Prostate gland (tissue), 2 donors: ENCODE results near the gene CD69. TPM values are rescaled to one million over a fixed set of nuclear protein-coding genes. Genes with fewer than 3 reads are reported as not detected.

Experiments used
- DNase-seq: peaks from one replicate; pipeline ENCODE4 v3.0.0-alpha.2; 2019; ENCODE audit warnings: low spot score
- H3K27ac ChIP-seq, 2 donors: fragments of 200-600 bp; sonication (generic); 2 replicates each; pipeline ENCODE4 v1.5.1; 2017 to 2019
- H3K27me3 ChIP-seq: fragments of 200-600 bp; sonication (generic); replicated peaks from 2 replicates; pipeline ENCODE4 v1.5.1; 2019; ENCODE audit not compliant: insufficient read depth
- H3K36me3 ChIP-seq, 2 donors: fragments of 200-600 bp; sonication (generic); 1 replicate in 1 of 2; 2 replicates in 1 of 2; pipeline versions ENCODE4 v1.5.1 to v1.8.1; 2017 to 2019
- H3K4me1 ChIP-seq: fragments of 200-600 bp; sonication (generic); replicated peaks from 2 replicates; pipeline ENCODE4 v1.5.1; 2019
- H3K4me3 ChIP-seq, 2 donors: fragments of 200-600 bp; sonication (generic); 2 replicates each; pipeline ENCODE4 v1.5.1; 2017 to 2019
- H3K9me3 ChIP-seq: fragments of 200-600 bp; sonication (generic); 2 replicates; pipeline ENCODE4 v1.5.1; 2017
- POLR2A ChIP-seq: fragments of 450-650 bp; IDR thresholded peaks from one replicate; pipeline ENCODE4 v1.6.1; 2016; ENCODE audit warnings: antibody characterized with exemption, mild to moderate bottlenecking
- POLR2AphosphoS5 ChIP-seq: sonication (generic); formaldehyde crosslinking; IDR thresholded peaks from one replicate; pipeline ENCODE4 v1.6.1; 2017; ENCODE audit warnings: antibody characterized with exemption
- WGBS: methylation state at CpG from one replicate; pipeline ENCODE4 v1.1.5; 2018; 5-methylcytosine and 5-hydroxymethylcytosine counted together
- intact Hi-C: fragments of 100-400 bp; cut with DNase I; formaldehyde crosslinking; loops from one replicate; pipeline ENCODE4 v1.14.2; 2022
- total RNA-seq, 2 donors: library from RNA; depleted of rRNA; stranded (reverse); fragments of >200 nt; gene quantifications; one replicate each; pipeline ENCODE4 v1.1.0, GENCODE V29; 2016
- TF ChIP-seq, protein P1 (sequence below), 4 experiments: fragments of 200-600 bp in 2 of 4; fragments of 450-650 bp in 2 of 4; sonication (generic) in 2 of 4; IDR thresholded peaks; 1 replicate in 3 of 4; 2 replicates in 1 of 4; pipeline ENCODE4 v1.5.1; 2016 to 2019; ENCODE audit warnings: antibody characterized with exemption in 4 of 4, mild to moderate bottlenecking in 2 of 4, moderate library complexity in 2 of 4

The CD69 gene
- total RNA-seq, 2 donors from 2014 or later: 1.9 to 2.2 TPM

DNA sequence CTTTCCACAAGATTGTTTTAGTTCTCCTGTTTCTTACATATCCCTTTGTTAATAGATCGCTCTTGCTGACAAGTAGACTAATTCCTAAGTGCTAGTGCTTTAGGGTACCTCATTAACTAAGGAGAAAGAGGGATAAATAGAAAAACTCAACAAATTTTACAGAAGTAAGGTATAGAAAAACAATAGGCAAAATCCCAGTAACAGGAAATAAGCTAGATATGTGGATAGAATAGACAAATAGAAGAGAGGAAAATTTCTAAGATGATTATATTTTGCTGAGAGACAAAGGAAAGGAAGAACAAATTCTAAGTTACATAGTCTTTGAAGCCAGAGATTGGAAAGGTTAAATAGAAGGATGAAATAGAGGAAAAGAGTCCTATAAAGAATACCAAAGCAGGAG lies 1.0 kb downstream of the CD69 start:
- TF ChIP-seq, protein P1, sequence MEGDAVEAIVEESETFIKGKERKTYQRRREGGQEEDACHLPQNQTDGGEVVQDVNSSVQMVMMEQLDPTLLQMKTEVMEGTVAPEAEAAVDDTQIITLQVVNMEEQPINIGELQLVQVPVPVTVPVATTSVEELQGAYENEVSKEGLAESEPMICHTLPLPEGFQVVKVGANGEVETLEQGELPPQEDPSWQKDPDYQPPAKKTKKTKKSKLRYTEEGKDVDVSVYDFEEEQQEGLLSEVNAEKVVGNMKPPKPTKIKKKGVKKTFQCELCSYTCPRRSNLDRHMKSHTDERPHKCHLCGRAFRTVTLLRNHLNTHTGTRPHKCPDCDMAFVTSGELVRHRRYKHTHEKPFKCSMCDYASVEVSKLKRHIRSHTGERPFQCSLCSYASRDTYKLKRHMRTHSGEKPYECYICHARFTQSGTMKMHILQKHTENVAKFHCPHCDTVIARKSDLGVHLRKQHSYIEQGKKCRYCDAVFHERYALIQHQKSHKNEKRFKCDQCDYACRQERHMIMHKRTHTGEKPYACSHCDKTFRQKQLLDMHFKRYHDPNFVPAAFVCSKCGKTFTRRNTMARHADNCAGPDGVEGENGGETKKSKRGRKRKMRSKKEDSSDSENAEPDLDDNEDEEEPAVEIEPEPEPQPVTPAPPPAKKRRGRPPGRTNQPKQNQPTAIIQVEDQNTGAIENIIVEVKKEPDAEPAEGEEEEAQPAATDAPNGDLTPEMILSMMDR (IDR thresholded peaks at IDR 0.05): no peak
- TF ChIP-seq POLR2AphosphoS5: no peak
- TF ChIP-seq POLR2A: no peak
- 82% methylated on average over 1 of the region's 1 CpG for WGBS
- no peaks in the 10 kb centered on the region for H3K9me3 ChIP-seq
- no peak overlapping the region for H3K27ac ChIP-seq
- H3K4me1 ChIP-seq: no peaks in the 10 kb centered on the region
- no peaks in the 10 kb centered on the region for H3K36me3 ChIP-seq
- DNase-seq: no peak
- intact Hi-C loops: no loop called here
- no peaks in the 10 kb centered on the region for H3K27me3 ChIP-seq
- H3K4me3 ChIP-seq: no peak overlapping the region

DNA sequence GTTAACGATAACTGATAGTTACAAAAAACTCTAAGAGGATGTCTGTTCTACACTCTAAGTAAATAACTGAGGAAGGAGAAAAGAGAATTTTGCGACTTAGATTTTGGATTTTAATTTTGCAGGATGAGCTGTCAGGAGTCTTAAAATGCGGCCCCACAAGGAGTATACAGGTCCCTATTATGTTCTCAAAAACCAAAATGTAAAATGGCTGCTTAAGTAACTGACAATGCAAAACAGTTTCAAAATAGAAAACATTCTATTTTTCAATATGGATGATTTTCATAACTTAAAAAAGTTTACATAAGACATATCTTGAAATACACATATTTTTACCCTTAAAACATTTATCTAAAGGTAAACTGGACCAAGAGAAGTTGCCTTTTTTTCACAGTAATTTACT lies 2.6 kb downstream of the CD69 start:
- Histone ChIP-seq H3K4me1 (no peaks in the 10 kb centered on the region), H3K27me3 (no peaks in the 10 kb centered on the region), H3K4me3 (no peak overlapping the region), H3K9me3 (no peaks in the 10 kb centered on the region), H3K27ac (no peak overlapping the region), H3K36me3 (no peaks in the 10 kb centered on the region)
- TF ChIP-seq POLR2A (no peak), POLR2AphosphoS5 (no peak)
- TF ChIP-seq, protein P1 (IDR thresholded peaks at IDR 0.05): no peak
- intact Hi-C loops: no loop called here
- 91% methylated on average over 3 of the region's 3 CpGs for WGBS
- no peak for DNase-seq

- 89% methylated on average over 5 of the region's 5 CpGs for WGBS
- intact Hi-C loops: no loop called here
- H3K4me1 ChIP-seq: no peaks in the 10 kb centered on the region
- H3K27ac ChIP-seq: no peak overlapping the region
- no peak for DNase-seq
- no peaks in the 10 kb centered on the region for H3K36me3 ChIP-seq
- H3K27me3 ChIP-seq: no peaks in the 10 kb centered on the region
- no peak overlapping the region for H3K4me3 ChIP-seq
- TF ChIP-seq POLR2AphosphoS5 (no peak), POLR2A (no peak)
- TF ChIP-seq, protein P1 (IDR thresholded peaks at IDR 0.05): no peak
- no peaks in the 10 kb centered on the region for H3K9me3 ChIP-seq
Measured at GRCh38 chr12:9757433-9758025, 3.2 kb downstream of the CD69 start.

GRCh38 chr12:9756706-9757105 lies 4.0 kb downstream of the CD69 start:
- no peak for DNase-seq
- Histone ChIP-seq H3K27me3 (no peaks in the 10 kb centered on the region), H3K9me3 (no peaks in the 10 kb centered on the region), H3K4me3 (no peak overlapping the region), H3K4me1 (no peaks in the 10 kb centered on the region), H3K36me3 (no peaks in the 10 kb centered on the region), H3K27ac (no peak overlapping the region)
- intact Hi-C loops: no loop called here
- TF ChIP-seq, protein P1 (IDR thresholded peaks at IDR 0.05): no peak
- TF ChIP-seq POLR2A: no peak
- TF ChIP-seq POLR2AphosphoS5: no peak
- 90% methylated on average over 5 of the region's 5 CpGs for WGBS

DNA sequence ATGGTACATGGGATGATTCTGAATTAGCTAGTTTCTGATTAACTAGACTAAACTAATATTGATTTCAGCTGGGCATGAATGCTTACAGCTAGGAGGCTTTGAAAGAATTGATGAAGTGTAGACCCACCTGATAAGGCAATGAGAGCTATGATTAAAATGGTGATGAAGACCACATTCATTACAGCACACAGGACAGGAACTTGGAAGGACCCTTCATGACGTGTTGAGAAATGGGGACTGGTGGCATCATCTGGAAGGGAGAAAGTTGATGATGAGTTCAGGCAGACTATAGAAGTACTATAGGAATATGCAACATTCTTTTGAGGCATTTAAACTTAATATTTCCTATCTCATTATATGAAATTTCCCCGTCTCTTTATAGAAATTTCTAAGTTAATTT lies 4.5 kb downstream of the CD69 start:
- H3K36me3 ChIP-seq: no peaks in the 10 kb centered on the region
- H3K27ac ChIP-seq: no peak overlapping the region
- no peaks in the 10 kb centered on the region for H3K9me3 ChIP-seq
- DNase-seq: no peak
- no peaks in the 10 kb centered on the region for H3K4me1 ChIP-seq
- WGBS: 92% methylated on average over 2 of the region's 2 CpGs
- TF ChIP-seq, protein P1 (IDR thresholded peaks at IDR 0.05): no peak
- TF ChIP-seq POLR2AphosphoS5: no peak
- TF ChIP-seq POLR2A: no peak
- intact Hi-C loops: no loop called here
- H3K4me3 ChIP-seq: no peak overlapping the region
- H3K27me3 ChIP-seq: no peaks in the 10 kb centered on the region
